Tibial nerve (tissue), 3 donors: ENCODE results near the gene LPAR6.

ENCODE experiments used
- CTCF ChIP-seq, 5 experiments: fragments of 200-600 bp in 3 of 5; fragments of 450-650 bp in 2 of 5; sonication (generic) in 3 of 5; IDR thresholded peaks; one replicate each; pipeline ENCODE4 v1.5.1; 2016 to 2019; ENCODE audit warnings: antibody characterized with exemption in 5 of 5, mild to moderate bottlenecking in 3 of 5, moderate library complexity in 2 of 5
- POLR2A ChIP-seq, 2 donors: fragments of 450-650 bp; IDR thresholded peaks; one replicate each; pipeline ENCODE4 v1.6.1; 2017; ENCODE audit warnings: antibody characterized with exemption in 2 of 2, mild to moderate bottlenecking in 2 of 2, moderate library complexity in 2 of 2

GRCh38 chr13:48431987-48432615, 19.2 kb upstream of the LPAR6 start:
- TF ChIP-seq CTCF (IDR thresholded peaks at IDR 0.05), result no peak
- no peak for TF ChIP-seq POLR2A (IDR thresholded peaks at IDR 0.05)
